Mesodermal cell (in vitro differentiated cells): Measurements from ENCODE around the gene BRCA1.
A peak's percentile ranks its signal among the peaks of the same experiment; 100 is the strongest.
"Not testable (repeated sequence)": the region's sequence is repeated elsewhere in the genome, so short reads cannot be mapped to it uniquely, and the experiment has no call there.

ENCODE experiments used
- H3K27ac ChIP-seq: 2 replicates; pipeline ENCODE4 v1.7.0; 2013; ENCODE audit warnings: mild to moderate bottlenecking, low read depth, low read length, moderate library complexity; ENCODE audit not compliant: severe bottlenecking
- H3K36me3 ChIP-seq: 2 replicates; pipeline ENCODE4 v1.7.1; 2013; ENCODE audit warnings: mild to moderate bottlenecking, low read length, moderate library complexity; ENCODE audit not compliant: control insufficient read depth, insufficient read depth
- H3K4me1 ChIP-seq: one replicate; pipeline ENCODE4 v1.7.1; 2013; ENCODE audit warnings: mild to moderate bottlenecking, low read length; ENCODE audit not compliant: insufficient read depth, control insufficient read depth, poor library complexity, severe bottlenecking
- H3K4me3 ChIP-seq: 2 replicates; pipeline ENCODE4 v1.7.0; 2013; ENCODE audit warnings: low read length, control low read depth, mild to moderate bottlenecking; ENCODE audit not compliant: insufficient read depth, poor library complexity, severe bottlenecking; ENCODE audit errors: extremely low read depth
- H3K9me3 ChIP-seq: 2 replicates; pipeline ENCODE4 v1.7.1; 2013; ENCODE audit warnings: mild to moderate bottlenecking, low read length, moderate library complexity; ENCODE audit not compliant: control insufficient read depth
- WGBS, 2 experiments: methylation state at CpG; one replicate each; pipeline ENCODE4 v1.1.5; 2013; ENCODE audit warnings: missing lambda C conversion rate in 2 of 2; ENCODE audit not compliant: insufficient coverage in 2 of 2; 5-methylcytosine and 5-hydroxymethylcytosine counted together

BRCA1 gene

DNA sequence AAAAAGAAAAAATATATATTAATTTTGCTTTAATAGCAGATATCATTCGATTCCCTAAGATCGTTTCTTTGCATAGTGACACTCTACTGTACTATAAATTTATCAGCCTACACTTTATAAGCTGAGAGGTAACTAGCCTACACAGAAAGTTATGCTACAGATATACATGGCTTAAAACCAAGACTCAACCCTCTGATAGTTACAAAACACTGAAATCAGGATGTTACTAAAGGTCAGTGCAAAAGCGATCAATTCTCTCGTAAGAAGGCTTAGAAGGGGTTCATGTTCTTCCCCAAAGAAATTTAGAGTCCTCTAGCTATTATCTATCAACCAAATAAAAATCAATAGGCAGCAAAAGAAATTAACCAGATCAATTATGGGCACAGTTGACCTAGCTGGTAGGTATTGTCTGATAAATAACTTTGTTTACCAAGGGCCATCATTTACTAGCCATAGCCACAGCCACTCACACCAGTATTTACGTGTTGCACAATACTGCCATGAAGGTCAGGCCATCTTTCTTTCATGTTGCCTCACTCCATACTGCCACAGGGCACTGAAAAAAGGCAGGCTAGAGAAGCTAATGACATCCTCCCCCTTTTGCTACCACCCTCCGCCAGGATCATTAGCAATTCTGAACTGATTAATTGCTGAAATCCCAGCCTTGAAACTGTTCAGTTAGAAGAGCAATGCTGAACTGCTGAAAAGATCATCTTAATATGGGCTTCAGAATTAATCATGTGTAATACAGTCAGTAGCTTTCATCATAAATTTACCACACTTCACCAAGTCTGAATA lies 56.4 kb downstream of the BRCA1 start:
- WGBS, 2 experiments, result 83 to 86% methylated on average over 2 to 3 of the region's 6 CpGs
- H3K27ac ChIP-seq, result no peak overlapping the region

DNA sequence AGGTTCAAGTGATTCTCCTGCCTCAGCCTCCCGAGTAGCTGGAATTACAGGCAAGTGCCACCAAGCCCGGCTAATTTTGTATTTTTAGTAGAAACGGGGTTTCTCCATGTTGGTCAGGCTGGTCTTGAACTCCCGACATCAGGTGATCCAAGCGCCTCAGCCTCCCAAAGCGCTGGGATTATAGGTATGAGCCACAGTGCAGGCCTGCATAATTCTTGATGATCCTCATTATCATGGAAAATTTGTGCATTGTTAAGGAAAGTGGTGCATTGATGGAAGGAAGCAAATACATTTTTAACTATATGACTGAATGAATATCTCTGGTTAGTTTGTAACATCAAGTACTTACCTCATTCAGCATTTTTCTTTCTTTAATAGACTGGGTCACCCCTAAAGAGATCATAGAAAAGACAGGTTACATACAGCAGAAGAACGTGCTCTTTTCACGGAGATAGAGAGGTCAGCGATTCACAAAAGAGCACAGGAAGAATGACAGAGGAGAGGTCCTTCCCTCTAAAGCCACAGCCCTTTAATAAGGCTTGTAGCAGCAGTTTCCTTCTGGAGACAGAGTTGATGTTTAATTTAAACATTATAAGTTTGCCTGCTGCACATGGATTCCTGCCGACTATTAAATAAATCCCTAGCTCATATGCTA lies 62.1 kb downstream of the BRCA1 start:
- peaks cover 40% of the 10 kb centered on the region for H3K36me3 ChIP-seq
- no peak overlapping the region for H3K4me3 ChIP-seq
- WGBS, 2 experiments, result 95 to 96% methylated on average over 7 to 9 of the region's 10 CpGs
- no peak overlapping the region for H3K27ac ChIP-seq
- H3K9me3 ChIP-seq, result no peaks in the 10 kb centered on the region
- no peaks in the 10 kb centered on the region for H3K4me1 ChIP-seq

More for the DNA sequence above, 56.4 kb downstream of the BRCA1 start:
- peaks cover 48% of the 10 kb centered on the region for H3K36me3 ChIP-seq
- no peaks in the 10 kb centered on the region for H3K9me3 ChIP-seq
- no peaks in the 10 kb centered on the region for H3K4me1 ChIP-seq
- H3K4me3 ChIP-seq, result no peak overlapping the region

DNA sequence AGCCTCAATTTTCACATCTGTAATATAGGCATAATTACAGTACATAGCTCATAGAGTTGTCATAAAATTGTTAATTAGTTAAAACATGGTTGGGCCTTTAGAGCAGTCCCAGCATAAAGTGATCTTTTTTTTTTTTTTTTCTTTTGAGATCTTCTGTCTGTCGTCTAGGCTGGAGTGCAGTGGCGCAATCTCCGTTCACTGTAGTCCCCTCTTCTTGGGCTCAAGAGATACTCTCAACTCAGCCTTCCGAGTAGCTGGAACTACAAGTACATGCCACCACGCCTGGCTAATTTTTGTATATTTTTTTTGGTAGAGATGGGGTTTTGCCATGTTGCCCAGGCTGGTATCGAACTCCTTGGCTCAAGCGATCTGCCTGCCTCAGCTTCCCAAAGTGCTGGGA lies 69.1 kb downstream of the BRCA1 start:
- Histone ChIP-seq H3K4me1 (no peaks in the 10 kb centered on the region), H3K9me3 (no peaks in the 10 kb centered on the region), H3K4me3 (no peak overlapping the region), H3K27ac (no peak overlapping the region), H3K36me3 (peaks cover 58% of the 10 kb centered on the region)
- 92 to 96% methylated on average over 2 to 6 of the region's 7 CpGs for WGBS, 2 experiments

DNA sequence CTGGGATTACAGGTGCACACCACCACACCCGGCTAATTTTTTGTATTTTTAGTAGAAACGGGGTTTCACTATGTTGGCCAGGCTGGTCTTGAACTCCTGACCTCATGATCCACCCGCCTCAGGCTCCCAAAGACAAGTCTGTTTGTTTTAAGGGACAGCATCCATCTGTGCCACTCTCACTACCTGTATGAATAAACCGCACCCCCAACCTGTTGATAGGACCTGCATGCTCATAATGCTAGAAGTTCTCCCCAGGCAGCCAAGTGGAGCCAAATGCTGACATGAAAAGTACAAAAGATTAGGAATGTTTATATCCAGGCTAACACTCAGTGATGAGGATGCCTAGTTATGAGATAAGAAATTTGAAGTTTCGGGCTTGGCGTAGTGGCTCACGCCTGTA lies 72.2 kb downstream of the BRCA1 start:
- WGBS, 2 experiments, result 94 to 100% methylated on average over 4 to 5 of the region's 7 CpGs
- H3K4me1 ChIP-seq, H3K9me3 ChIP-seq, H3K4me3 ChIP-seq, H3K27ac ChIP-seq: not testable (repeated sequence)
- H3K36me3 ChIP-seq, result peaks cover 62% of the 10 kb centered on the region

DNA sequence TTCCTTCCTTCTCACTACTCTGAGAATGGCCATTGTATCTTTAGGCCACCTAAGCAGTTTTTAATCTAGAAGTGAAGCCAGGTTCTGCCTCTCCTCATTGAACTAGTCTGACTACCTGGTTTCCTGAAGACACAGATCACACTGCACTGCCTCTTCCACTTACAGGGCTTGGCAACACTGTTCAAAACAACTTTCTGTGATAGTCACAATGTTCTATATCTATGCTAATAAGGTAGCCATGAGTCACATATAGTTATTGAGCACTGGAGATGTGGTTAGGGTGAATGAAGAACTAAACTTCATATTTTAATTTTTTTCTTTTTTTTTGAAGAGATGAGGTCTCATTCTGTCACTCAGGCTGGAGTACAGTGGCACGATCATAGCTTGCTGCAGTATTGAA lies 73.2 kb downstream of the BRCA1 start:
- Histone ChIP-seq H3K4me1 (no peaks in the 10 kb centered on the region), H3K9me3 (no peaks in the 10 kb centered on the region), H3K27ac (no peak overlapping the region), H3K4me3 (no peak overlapping the region), H3K36me3 (peaks cover 66% of the 10 kb centered on the region)
- WGBS, 2 experiments, result 75 to 100% methylated on average over 1 of the region's 1 CpG

DNA sequence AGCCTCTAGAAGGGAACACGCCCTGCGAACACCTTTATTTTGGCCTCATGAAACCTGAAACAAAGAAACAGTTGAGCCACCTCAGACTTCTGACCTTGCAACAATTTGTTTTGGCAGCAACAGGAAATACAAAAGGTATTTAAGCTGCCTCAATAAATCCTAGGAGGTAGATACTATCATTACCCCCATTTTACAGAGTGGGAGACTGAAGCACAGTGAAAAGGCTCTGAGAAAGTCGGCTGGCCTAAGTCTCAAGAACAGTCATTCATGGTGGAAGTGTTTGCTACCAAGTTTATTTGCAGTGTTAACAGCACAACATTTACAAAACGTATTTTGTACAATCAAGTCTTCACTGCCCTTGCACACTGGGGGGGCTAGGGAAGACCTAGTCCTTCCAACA lies 81.1 kb downstream of the BRCA1 start:
- H3K4me1 ChIP-seq, result no peaks in the 10 kb centered on the region
- no peak overlapping the region for H3K27ac ChIP-seq
- WGBS, 2 experiments, result 95 to 96% methylated on average over 2 of the region's 4 CpGs
- H3K36me3 ChIP-seq, result peaks cover 23% of the 10 kb centered on the region
- no peak overlapping the region for H3K4me3 ChIP-seq
- no peaks in the 10 kb centered on the region for H3K9me3 ChIP-seq

DNA sequence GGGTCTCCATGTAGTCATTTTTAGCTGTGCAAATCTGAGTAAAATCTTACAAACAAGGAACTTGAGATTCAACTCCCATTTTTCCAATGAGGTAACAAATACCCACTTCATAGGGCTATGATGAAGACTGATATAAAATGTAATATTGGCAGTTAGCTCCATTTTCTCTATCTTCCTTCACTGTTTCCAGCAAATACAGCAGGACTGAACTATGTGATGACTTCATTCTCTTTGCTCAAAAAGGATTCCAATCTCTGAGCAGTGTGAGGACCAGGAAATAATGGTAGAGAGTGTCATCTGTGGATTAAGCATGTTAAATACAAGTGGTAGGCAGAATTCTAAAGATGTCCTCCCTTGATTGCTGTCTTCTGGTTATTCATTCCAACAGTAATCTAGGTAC lies 81.9 kb downstream of the BRCA1 start:
- Histone ChIP-seq H3K36me3 (peaks cover 20% of the 10 kb centered on the region), H3K4me3 (no peak overlapping the region), H3K9me3 (no peaks in the 10 kb centered on the region), H3K27ac (no peak overlapping the region), H3K4me1 (no peaks in the 10 kb centered on the region)

DNA sequence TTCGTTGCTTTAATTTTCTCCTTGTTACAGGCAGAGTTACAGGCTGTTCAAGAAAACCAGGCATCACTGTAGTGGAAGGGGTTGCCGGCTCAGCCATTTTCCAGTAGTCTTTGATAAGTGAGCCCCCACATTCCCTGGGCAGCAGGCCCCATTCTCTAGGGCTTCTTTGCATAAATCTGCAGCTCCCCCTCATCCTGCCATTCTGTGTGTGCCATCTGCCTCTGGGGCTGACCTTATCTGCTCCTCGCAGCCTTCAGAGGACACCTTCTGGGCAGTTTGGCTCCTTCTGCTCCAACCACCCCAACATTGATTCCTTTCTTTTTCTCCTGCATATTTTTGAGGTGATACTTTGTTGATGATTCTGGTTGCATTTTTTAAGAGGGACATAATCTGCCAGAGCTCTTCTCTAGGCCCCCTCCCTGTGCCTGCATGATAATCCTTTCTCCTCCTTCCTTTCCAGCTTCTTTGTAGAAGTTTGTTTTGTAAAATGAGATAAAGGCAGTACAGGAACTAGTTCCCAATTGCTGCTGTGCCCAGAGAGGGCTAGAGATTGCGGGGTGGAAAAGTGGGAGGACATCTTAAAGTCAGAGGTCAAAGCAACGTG lies 83.0 kb downstream of the BRCA1 start:
- Histone ChIP-seq H3K27ac (no peak overlapping the region), H3K9me3 (no peaks in the 10 kb centered on the region), H3K36me3 (peaks cover 15% of the 10 kb centered on the region), H3K4me1 (no peaks in the 10 kb centered on the region), H3K4me3 (no peak overlapping the region)
- WGBS, 2 experiments, result 41 to 46% methylated on average over 3 to 4 of the region's 5 CpGs

DNA sequence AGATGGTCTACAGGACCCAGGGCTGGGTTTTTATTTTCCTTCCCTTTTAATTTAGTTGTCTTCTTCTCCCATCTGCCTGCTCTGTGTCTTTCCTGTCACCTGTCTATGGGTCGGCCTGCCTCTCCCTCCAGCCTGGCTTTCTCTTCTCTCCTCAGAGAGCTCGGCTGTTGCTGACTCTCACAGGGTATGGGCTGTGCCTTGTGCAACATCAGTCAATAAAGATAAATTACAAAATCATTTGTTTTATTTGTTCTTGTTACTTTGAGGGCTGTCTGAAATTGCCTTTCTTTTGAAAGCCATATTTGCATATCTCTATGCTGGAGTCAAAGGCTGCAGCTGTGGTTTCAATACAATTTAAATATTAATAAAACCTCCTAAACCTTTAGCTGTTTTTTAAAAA lies 84.5 kb downstream of the BRCA1 start:
- WGBS, 2 experiments, result 50% methylated on average over 1 of the region's 2 CpGs; no CpG with 5 or more reads in 1 of the 2 experiments
- Histone ChIP-seq H3K27ac (no peak overlapping the region), H3K9me3 (no peaks in the 10 kb centered on the region), H3K4me1 (no peaks in the 10 kb centered on the region), H3K4me3 (no peak overlapping the region), H3K36me3 (peaks cover 8% of the 10 kb centered on the region)

DNA sequence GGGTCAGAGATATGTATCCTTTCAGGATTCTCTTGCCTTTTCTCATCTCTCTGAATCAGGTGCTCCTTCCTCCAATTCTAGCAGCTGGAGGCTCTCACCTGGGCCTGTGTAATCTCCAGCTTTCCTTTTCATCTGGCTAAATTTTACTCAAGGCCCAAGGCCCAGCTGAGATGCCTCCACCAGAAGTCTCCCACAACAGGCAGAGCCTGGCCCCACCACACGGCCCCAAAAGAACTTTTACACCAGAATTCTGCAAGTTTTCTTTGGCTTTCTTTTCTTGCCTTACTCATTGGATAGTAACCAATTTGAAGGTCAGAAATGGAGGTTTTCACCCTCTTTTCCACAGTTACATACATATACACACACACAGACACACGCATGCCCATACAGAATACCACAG lies 85.5 kb downstream of the BRCA1 start:
- no peaks in the 10 kb centered on the region for H3K9me3 ChIP-seq
- 83 to 88% methylated on average over 1 to 2 of the region's 2 CpGs for WGBS, 2 experiments
- H3K36me3 ChIP-seq, result no peaks in the 10 kb centered on the region
- no peak overlapping the region for H3K4me3 ChIP-seq
- no peak overlapping the region for H3K27ac ChIP-seq
- H3K4me1 ChIP-seq, result peaks cover 2% of the 10 kb centered on the region

DNA sequence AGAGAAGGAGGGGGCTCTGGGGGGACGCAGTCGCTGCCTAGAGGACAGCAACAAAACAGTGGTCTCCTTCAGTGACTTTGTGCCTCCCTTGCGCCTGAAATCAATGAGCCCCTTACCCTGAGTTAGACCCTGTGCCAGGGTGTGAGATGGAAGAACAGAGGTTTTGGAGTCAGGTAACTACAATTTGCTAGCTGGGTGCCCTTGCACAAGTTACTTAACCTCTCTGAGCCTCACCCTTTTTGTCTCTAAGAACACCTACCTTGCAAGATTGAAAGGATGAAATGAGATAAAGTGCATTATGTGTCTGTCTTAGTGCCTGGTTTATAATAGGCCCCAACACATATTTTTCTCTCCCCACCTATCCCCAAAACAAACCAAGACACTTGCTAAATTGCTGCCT lies 90.3 kb downstream of the BRCA1 start:
- no peaks in the 10 kb centered on the region for H3K9me3 ChIP-seq
- H3K4me1 ChIP-seq, result peaks cover 10% of the 10 kb centered on the region
- no peaks in the 10 kb centered on the region for H3K36me3 ChIP-seq
- 66 to 80% methylated on average over 2 of the region's 3 CpGs for WGBS, 2 experiments
- H3K4me3 ChIP-seq, result no peak overlapping the region
- H3K27ac ChIP-seq, result peak overlapping the region; percentile 82
